ENCODE results near the gene WTAP.
A peak's percentile ranks its signal among the peaks of the same experiment; 100 is the strongest.
"Not testable (repeated sequence)": the region's sequence is repeated elsewhere in the genome, so short reads cannot be mapped to it uniquely, and the experiment has no call there.

WTAP gene

DNA sequence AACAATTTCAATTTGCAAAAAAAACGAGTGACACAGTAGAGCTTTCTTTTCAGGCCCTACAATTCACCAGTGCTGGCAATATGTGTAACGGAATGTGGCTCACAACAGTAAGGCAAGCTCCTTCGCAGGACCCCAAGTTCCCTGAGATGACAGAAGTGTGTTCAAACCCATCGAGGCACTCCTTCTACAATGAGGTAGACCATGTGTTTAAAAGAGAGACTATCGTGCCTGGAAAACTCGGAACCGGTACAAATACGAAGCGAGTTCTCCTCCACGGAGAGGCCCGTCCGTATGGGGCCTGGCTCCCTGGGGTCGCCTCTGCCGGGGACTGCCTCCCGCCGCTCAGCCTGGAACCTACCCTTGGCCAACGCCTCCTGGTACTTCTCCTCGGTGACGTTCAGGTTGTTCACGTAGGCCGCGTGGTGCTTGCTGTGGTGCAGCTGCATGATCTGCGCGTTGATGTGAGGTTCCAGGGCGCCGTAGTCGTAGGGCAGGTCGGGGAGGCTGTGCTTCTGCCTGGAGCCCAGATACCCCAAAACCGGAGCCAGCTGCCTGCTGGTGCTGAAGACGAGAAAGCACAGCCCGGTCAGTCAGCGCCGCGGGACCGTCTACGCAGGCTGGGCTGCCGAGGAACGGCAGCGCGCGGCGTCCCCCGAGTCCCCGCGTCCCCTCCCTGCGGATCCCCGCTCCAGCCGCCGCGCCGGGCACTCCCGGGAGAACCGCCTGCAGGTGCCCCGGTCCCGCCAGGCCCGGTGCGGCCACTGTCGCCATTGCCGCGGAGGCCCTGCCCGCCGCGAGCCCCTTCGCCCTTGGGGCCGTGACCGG, 34.8 kb upstream of the WTAP start:
- intact Hi-C loops (cut with DNase I), result loop anchor here (1.0 to 2.0 kb wide), 3 partner anchors 34 to 96 kb away; partner anchors contain the start of genes ACAT2, TCP1 and WTAP
- peak; percentile 40 to 83 (median 65) for DNase-seq

GRCh38 chr6:159693128-159693893, 34.0 kb upstream of the WTAP start, which contains the start of gene SOD2:
SOD2 (minus strand) TSS chr6:159693241; CDS start chr6:159693167, 74 bp downstream.
- intact Hi-C loops (cut with DNase I), result loop anchor here (1.0 to 2.0 kb wide), 3 partner anchors 33 to 95 kb away; partner anchors contain the start of genes ACAT2, TCP1 and WTAP
- peak; percentile 61 to 93 (median 86) for DNase-seq

- peak in 9 of 42 donors; percentile 7 to 57 (median 17) for DNase-seq
- intact Hi-C loops (cut with DNase I), result loop anchor here (1.0 to 2.0 kb wide), 3 partner anchors 33 to 95 kb away; partner anchors contain the start of genes ACAT2, TCP1 and WTAP
Observed at GRCh38 chr6:159693894-159694545, 33.3 kb upstream of the WTAP start.

GRCh38 chr6:159695984-159696383, 31.3 kb upstream of the WTAP start:
- no peak for DNase-seq
- intact Hi-C loops (cut with DNase I), result no loop called here

DNA sequence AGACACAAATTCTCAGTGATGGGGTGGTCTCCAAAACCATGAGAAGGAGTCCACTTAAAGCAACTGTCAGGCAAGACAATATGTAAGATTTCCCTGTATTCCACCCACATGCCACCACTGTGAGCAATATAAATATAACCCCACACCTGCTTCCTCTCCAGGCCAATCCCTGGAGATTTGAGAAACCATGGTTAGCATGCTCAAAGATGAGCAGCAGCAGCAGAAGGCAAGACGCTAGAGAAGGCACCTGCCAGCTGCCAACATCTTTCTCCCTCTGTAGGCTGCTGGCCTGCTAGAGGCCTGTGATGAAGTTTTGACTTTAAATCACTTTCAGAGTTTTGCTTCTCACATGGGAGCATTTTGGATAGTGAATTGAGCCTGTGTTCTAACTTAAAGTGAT, 26.3 kb upstream of the WTAP start:
- intact Hi-C loops (cut with DNase I), result no loop called here
- no peak for DNase-seq

DNA sequence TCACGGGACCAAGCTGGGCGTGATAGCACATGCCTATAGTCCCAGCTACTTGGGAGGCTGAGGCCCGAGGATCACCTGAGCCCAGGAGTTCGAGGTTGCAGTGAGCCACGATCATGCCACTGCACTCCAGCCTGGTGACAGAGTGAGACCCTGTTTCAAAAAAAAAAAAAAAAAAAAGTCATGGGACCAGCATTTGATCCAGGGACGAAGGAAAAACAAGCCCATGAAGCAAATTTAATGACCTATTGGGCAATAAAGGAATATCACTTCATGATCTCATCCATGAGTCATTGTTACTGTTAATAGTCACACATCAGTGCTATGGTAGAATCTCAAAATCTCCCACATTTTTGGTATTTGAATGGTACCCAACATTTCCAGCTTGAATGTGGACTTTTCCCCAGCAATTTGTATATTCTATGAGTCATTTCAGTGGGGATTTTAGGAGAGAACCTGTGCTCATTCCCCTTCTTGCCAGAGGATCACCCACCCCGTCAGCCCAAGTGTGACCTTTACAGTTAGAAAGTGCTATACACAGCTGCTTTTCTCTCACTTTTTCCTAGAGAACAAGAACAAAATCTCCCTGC, 25.8 kb upstream of the WTAP start:
- no peak for DNase-seq

DNA sequence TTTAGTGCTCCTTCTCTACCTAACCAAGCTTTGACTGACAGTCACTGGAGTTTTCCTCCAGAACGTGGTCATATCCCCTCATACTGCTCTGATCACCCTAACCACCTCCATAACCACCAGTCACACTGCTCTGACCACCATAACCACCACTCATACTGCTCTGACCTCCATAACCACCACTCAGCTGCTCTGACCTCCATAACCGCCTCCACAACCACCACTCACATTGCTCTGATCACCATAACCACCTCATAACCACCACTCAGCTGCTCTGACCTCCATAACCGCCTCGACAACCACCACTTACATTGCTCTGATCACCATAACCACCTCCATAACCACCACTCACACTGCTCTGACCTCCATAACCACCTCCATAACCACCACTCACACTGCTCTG, 16.7 kb upstream of the WTAP start:
- DNase-seq; intact Hi-C loops (cut with DNase I): not testable (repeated sequence)

More for the DNA sequence above, 25.8 kb upstream of the WTAP start:
- intact Hi-C loops (cut with DNase I), result no loop called here

DNA sequence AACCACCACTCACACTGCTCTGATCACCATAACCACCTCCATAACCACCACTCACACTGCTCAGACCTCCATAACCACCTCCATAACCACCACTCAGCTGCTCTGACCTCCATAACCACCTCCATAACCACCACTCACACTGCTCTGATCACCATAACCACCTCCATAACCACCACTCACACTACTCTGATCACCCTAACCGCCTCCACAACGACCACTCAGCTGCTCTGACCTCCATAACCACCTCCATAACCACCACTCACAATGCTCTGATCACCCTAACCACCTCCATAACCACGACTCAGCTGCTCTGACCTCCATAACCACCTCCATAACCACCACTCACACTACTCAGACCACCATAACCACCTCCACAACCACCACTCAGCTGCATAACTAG, 14.9 kb upstream of the WTAP start:
- DNase-seq; intact Hi-C loops (cut with DNase I): not testable (repeated sequence)

GRCh38 chr6:159713984-159714383, 13.3 kb upstream of the WTAP start:
- intact Hi-C loops (cut with DNase I), result no loop called here
- DNase-seq, result no peak

GRCh38 chr6:159714404-159714803, 12.9 kb upstream of the WTAP start:
- intact Hi-C loops (cut with DNase I), result no loop called here
- DNase-seq, result no peak

DNA sequence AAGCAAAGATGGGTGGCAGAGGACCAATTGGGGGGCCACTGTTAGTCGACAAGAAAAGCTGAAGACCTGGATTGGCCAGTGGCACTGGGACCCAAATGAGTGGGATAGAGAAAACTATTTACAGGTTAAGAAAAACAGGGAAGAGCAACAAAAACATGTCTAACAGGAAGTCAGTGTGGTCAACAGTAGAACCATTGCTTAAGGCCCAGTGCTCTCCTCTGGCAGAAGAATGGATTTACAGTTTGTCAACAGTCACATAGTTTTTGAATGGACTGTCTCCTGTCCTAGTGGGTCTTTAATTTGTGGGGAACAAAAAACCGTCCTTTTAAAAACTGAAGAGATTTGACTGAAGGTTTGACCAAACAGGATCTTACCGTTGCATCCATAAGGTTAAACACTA, 12.1 kb upstream of the WTAP start:
- intact Hi-C loops (cut with DNase I), result no loop called here
- DNase-seq, result no peak

GRCh38 chr6:159715605-159716004, 11.7 kb upstream of the WTAP start:
- no peak for DNase-seq
- intact Hi-C loops (cut with DNase I), result no loop called here

DNA sequence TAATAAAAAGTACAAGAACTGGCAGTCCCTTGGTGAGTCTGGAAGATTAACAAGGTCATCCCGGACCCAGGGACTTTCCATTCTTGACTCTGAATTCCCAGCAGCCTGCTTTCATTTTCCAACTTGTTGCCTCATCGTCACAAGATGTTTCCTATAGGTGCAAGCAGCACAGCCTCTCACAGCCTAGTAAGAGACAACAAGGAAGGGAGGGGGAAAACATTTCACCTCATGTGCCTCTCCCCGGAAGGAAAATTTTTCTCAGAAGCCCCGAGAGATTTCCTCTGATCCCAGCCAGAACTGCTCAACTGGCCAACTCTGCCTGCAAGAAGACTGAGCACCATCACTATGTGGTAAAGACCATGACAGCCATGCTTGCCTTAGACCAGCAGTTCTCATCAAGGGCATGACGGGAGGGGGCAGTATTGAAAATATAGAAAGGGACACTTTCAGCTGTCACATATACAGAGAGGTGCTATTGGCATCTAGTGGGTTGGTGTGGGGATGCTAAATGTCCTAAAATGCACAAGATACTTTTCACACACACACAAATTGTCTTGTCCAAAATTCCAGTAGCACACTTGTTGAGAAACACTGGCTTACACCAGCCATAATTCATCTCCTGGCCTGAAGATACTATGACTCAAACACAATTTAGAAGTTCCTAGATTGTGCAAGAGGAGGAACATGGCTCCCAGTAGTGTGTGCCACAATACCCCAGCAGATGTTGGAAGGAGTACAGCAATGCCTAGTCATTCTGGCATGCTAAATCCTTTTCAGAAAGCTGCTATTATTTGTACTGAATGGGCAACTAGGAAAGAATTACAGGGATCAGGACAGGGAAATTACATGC, 10.8 kb upstream of the WTAP start:
- intact Hi-C loops (cut with DNase I), result no loop called here
- DNase-seq, result peak in 6 of 42 donors; percentile 9 to 64 (median 33)

DNA sequence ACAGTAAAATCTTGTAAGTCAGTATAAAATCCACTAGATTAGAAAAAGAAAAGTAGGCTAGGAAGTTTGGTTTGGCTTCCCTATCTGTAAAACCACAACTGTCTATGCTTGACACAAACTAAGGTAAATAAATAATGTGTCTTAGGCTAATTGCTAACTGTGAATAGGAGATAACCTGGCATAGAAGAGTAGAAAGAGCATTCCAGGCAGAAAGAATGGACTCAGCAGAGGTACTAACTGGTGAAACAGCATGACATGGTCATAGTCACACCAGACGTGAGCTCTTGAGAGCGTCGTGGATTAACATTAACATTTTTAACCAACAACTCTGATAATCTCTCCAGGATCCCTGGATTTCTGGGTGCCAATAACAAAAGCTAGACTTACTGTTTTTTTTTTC, 8.7 kb upstream of the WTAP start:
- intact Hi-C loops (cut with DNase I), result no loop called here
- no peak for DNase-seq

GRCh38 chr6:159719287-159719686, 8.0 kb upstream of the WTAP start:
- DNase-seq, result no peak
- intact Hi-C loops (cut with DNase I), result no loop called here

GRCh38 chr6:159720708-159721107, 6.6 kb upstream of the WTAP start:
- DNase-seq, result peak in 2 of 42 donors; percentile 14 to 23
- intact Hi-C loops (cut with DNase I), result no loop called here

- DNase-seq; intact Hi-C loops (cut with DNase I): not testable (repeated sequence)
Observed at GRCh38 chr6:159721981-159722380, 5.3 kb upstream of the WTAP start.

- intact Hi-C loops (cut with DNase I), result no loop called here
- DNase-seq, result no peak
Observed at GRCh38 chr6:159722655-159723054, 4.7 kb upstream of the WTAP start.

Measured in head of caudate nucleus (tissue), 42 donors.